ENCODE measurements around the gene SMG9.

DNA sequence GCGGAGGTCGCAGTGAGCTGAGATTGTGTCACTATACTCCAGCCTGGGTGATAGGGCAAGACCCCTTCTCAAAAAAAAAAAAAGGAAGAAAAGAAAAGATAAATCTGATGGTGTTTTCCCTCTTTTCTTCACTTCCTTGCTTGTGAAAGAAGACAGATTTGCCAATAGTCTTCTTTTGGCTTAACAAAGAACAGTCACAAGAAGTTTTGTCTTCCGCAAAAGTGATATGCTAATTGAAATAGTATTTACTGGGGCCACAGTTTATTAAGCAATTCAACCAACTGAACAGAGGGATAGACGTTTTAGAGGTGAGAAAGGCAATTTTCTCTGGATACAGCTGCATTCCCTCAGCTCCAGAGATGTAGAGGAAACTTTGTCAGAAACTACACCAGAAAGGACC, 61.9 kb downstream of the SMG9 start:
- TF ChIP-seq POLR2A (IDR thresholded peaks at IDR 0.05) (no peak), CTCF (IDR thresholded peaks at IDR 0.05) (no peak), POLR2AphosphoS5 (IDR thresholded peaks at IDR 0.05) (no peak), EP300 (IDR thresholded peaks at IDR 0.05) (no peak)
